Measurements from ENCODE around the gene TMEM45A. TPM values are rescaled to one million over a fixed set of nuclear protein-coding genes. Genes with fewer than 3 reads are reported as not detected.
"Not testable (repeated sequence)": the region's sequence is repeated elsewhere in the genome, so short reads cannot be mapped to it uniquely, and the experiment has no call there.

The TMEM45A gene
- total and polyA plus RNA-seq, 2 experiments from 2014 or later = 87.7 to 133 TPM

DNA sequence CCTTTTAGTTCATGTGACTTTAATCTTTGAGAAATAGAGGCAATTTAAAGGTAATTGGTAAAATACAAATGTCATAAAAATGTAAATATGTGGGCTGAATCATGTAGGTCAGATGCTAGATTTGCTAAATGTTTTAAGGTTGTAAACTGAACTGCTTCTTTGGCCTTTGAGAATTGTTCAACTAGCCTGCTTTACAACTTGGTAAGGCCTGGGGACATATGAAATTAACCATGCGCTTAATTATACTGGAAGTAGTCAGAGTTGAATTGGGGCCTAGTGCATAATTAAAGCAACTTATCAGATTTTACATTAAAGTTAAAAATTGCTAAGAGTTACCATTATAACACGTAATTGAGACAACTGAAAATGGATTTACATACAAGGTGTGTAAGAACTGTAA, 21.0 kb upstream of the TMEM45A start:
- WGBS, 2 experiments (ENCODE audit: low coverage in 1 of 2, low lambda C conversion rate in 2 of 2, missing lambda C conversion rate in 2 of 2) = 62 to 65% methylated on average over 2 of the region's 2 CpGs
- Histone ChIP-seq H4K20me1 (ENCODE audit: insufficient read depth) (no peaks in the 10 kb centered on the region), H3K27me3 (replicated peaks; ENCODE audit: insufficient read depth) (no peaks in the 10 kb centered on the region), H3K4me3 (no peak overlapping the region), H3F3A (ENCODE audit: insufficient read depth) (no peaks in the 10 kb centered on the region), H2AFZ (no peak overlapping the region), H3K79me2 (ENCODE audit: insufficient read depth) (no peaks in the 10 kb centered on the region), H3K27ac (no peak overlapping the region), H3K9ac (no peak overlapping the region), H3K36me3 (ENCODE audit: low read depth) (no peaks in the 10 kb centered on the region), H3K9me3 (ENCODE audit: low read depth) (no peaks in the 10 kb centered on the region), H3K4me2 (ENCODE audit: unreplicated experiment) (no peak overlapping the region), H3K9me2 (ENCODE audit: insufficient read depth) (no peaks in the 10 kb centered on the region), H3K4me1 (ENCODE audit: insufficient read depth) (no peaks in the 10 kb centered on the region)
- no peak for DNase-seq
- in situ Hi-C loops (cut with MboI) = no loop called here
- no peak for TF ChIP-seq EZH2phosphoT487 (IDR thresholded peaks at IDR 0.05; ENCODE audit: insufficient read depth, low read depth)
- TF ChIP-seq EZH2 (IDR thresholded peaks at IDR 0.05; ENCODE audit: insufficient read depth, poor library complexity, severe bottlenecking) = no peak

DNA sequence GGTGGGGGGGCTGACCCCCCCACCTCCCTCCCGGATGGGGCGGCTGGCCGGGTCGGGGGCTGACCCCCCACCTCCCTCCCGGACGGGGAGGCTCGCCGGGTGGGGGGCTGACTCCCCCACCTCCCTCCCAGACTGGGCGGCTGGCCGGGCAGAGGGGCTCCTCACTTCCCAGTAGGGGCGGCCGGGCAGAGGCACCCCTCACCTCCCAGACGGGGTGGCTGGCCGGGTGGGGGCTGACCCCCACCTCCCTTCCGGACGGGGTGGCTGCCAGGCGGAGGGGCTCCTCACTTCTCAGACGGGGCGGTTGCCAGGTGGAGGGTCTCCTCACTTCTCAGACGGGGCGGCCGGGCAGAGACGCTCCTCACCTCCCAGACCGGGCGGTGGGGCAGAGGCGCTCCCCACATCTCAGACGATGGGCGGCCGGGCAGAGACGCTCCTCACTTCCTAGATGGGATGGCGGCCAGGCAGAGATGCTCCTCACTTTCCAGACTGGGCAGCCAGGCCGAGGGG, 14.5 kb upstream of the TMEM45A start:
- H3K4me3 ChIP-seq; H3F3A ChIP-seq (ENCODE audit: insufficient read depth); H4K20me1 ChIP-seq (ENCODE audit: insufficient read depth); H3K9me2 ChIP-seq (ENCODE audit: insufficient read depth); in situ Hi-C loops (cut with MboI); H3K4me1 ChIP-seq (ENCODE audit: insufficient read depth); DNase-seq; H2AFZ ChIP-seq; H3K36me3 ChIP-seq (ENCODE audit: low read depth); H3K4me2 ChIP-seq (ENCODE audit: unreplicated experiment); H3K27me3 ChIP-seq (replicated peaks; ENCODE audit: insufficient read depth); H3K27ac ChIP-seq; H3K9ac ChIP-seq; H3K79me2 ChIP-seq (ENCODE audit: insufficient read depth); H3K9me3 ChIP-seq (ENCODE audit: low read depth): not testable (repeated sequence)
- 88 to 100% methylated on average over 1 to 22 of the region's 32 CpGs for WGBS, 2 experiments (ENCODE audit: low coverage in 1 of 2, low lambda C conversion rate in 2 of 2, missing lambda C conversion rate in 2 of 2)

DNA sequence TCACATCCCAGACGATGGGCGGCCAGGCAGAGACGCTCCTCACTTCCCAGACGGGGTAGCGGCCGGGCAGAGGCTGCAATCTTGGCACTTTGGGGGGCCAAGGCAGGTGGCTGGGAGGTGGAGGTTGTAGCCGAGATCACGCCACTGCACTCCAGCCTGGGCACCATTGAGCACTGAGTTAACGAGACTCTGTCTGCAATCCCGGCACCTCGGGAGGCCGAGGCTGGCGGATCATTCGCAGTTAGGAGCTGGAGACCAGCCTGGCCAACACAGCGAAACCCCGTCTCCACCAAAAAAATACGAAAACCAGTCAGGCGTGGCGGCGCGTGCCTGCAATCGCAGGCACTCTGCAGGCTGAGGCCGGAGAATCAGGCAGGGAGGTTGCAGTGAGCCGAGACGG, 13.9 kb upstream of the TMEM45A start:
- H3K36me3 ChIP-seq (ENCODE audit: low read depth); H3K4me2 ChIP-seq (ENCODE audit: unreplicated experiment); DNase-seq; H3K4me1 ChIP-seq (ENCODE audit: insufficient read depth); H3K27me3 ChIP-seq (replicated peaks; ENCODE audit: insufficient read depth); H3K4me3 ChIP-seq; in situ Hi-C loops (cut with MboI); H3K9ac ChIP-seq; H3K27ac ChIP-seq; H3K9me3 ChIP-seq (ENCODE audit: low read depth); H4K20me1 ChIP-seq (ENCODE audit: insufficient read depth); H3K79me2 ChIP-seq (ENCODE audit: insufficient read depth); H3F3A ChIP-seq (ENCODE audit: insufficient read depth); H2AFZ ChIP-seq; H3K9me2 ChIP-seq (ENCODE audit: insufficient read depth): not testable (repeated sequence)
- 89 to 94% methylated on average over 17 to 19 of the region's 25 CpGs for WGBS, 2 experiments (ENCODE audit: low coverage in 1 of 2, low lambda C conversion rate in 2 of 2, missing lambda C conversion rate in 2 of 2)

DNA sequence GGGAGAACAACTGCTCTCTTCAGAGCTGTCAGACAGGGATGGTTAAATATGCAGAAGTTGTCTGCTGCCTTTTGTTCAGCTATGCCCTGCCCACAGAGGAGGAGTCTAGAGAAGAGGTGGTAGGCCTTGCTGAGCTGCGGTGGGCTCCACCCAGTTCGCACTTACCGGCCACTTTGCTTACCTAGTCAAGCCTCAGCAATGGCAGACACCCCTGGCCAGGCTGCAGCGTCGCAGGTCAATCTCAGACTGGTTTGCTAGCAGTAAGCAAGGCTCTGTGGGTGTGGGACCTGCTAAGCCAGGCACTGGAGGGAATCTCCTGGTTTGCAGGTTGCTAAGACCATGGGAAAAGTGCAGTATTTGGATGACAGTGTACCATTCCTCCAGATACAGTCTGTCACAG, 12.3 kb upstream of the TMEM45A start:
- Histone ChIP-seq H3K27ac (no peak overlapping the region), H3F3A (ENCODE audit: insufficient read depth) (no peaks in the 10 kb centered on the region), H4K20me1 (ENCODE audit: insufficient read depth) (no peaks in the 10 kb centered on the region), H3K9ac (no peak overlapping the region), H3K4me2 (ENCODE audit: unreplicated experiment) (no peak overlapping the region), H2AFZ (no peak overlapping the region), H3K27me3 (replicated peaks; ENCODE audit: insufficient read depth) (no peaks in the 10 kb centered on the region), H3K9me3 (ENCODE audit: low read depth) (no peaks in the 10 kb centered on the region), H3K79me2 (ENCODE audit: insufficient read depth) (no peaks in the 10 kb centered on the region), H3K9me2 (ENCODE audit: insufficient read depth) (no peaks in the 10 kb centered on the region), H3K4me3 (no peak overlapping the region), H3K4me1 (ENCODE audit: insufficient read depth) (no peaks in the 10 kb centered on the region), H3K36me3 (ENCODE audit: low read depth) (no peaks in the 10 kb centered on the region)
- DNase-seq = no peak
- 92 to 94% methylated on average over 5 of the region's 5 CpGs for WGBS, 2 experiments (ENCODE audit: low coverage in 1 of 2, low lambda C conversion rate in 2 of 2, missing lambda C conversion rate in 2 of 2)
- in situ Hi-C loops (cut with MboI) = no loop called here
- TF ChIP-seq EZH2 (IDR thresholded peaks at IDR 0.05; ENCODE audit: insufficient read depth, poor library complexity, severe bottlenecking) (no peak), EZH2phosphoT487 (IDR thresholded peaks at IDR 0.05; ENCODE audit: insufficient read depth, low read depth) (no peak)

DNA sequence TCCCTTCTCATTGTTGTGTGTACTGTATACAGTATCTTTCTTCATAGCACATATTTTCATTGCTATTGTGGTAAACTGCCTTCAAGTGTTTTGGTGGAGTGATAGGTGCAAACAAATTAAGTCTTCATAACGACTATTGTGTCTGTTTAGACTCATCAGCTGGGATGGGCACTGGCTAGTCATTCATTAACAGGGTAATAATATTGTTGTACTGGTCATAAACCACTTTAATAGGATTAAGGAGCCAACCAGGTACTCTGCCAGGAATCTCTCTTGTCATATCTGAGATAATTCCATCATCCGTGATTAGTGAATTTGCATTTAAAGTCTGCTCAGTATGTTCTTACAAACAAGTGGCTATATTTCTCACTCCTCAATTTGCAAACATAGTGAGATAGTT, 10.2 kb upstream of the TMEM45A start:
- no peaks in the 10 kb centered on the region for H4K20me1 ChIP-seq (ENCODE audit: insufficient read depth)
- no peaks in the 10 kb centered on the region for H3K79me2 ChIP-seq (ENCODE audit: insufficient read depth)
- H3K36me3 ChIP-seq (ENCODE audit: low read depth) = no peaks in the 10 kb centered on the region
- TF ChIP-seq EZH2phosphoT487 (IDR thresholded peaks at IDR 0.05; ENCODE audit: insufficient read depth, low read depth) (no peak), EZH2 (IDR thresholded peaks at IDR 0.05; ENCODE audit: insufficient read depth, poor library complexity, severe bottlenecking) (no peak)
- in situ Hi-C loops (cut with MboI) = no loop called here
- 60 to 65% methylated on average over 2 of the region's 2 CpGs for WGBS, 2 experiments (ENCODE audit: low coverage in 1 of 2, low lambda C conversion rate in 2 of 2, missing lambda C conversion rate in 2 of 2)
- H3K4me2 ChIP-seq (ENCODE audit: unreplicated experiment) = no peak overlapping the region
- H3K4me1 ChIP-seq (ENCODE audit: insufficient read depth) = no peaks in the 10 kb centered on the region
- H2AFZ ChIP-seq = no peak overlapping the region
- DNase-seq = no peak
- no peak overlapping the region for H3K4me3 ChIP-seq
- H3K27ac ChIP-seq = no peak overlapping the region
- no peaks in the 10 kb centered on the region for H3K9me3 ChIP-seq (ENCODE audit: low read depth)
- no peaks in the 10 kb centered on the region for H3F3A ChIP-seq (ENCODE audit: insufficient read depth)
- no peaks in the 10 kb centered on the region for H3K27me3 ChIP-seq (replicated peaks; ENCODE audit: insufficient read depth)
- no peaks in the 10 kb centered on the region for H3K9me2 ChIP-seq (ENCODE audit: insufficient read depth)
- no peak overlapping the region for H3K9ac ChIP-seq
